Smooth muscle cell (in vitro differentiated cells): Measurements from ENCODE around the gene TRDMT1. TPM values are rescaled to one million over a fixed set of nuclear protein-coding genes. Genes with fewer than 3 reads are reported as not detected.

ENCODE experiments used
- DNase-seq: peaks from one replicate; lab custom pipeline; 2025; ENCODE audit not compliant: unreplicated experiment; lab: John Stamatoyannopoulos, UW
- H2AFZ ChIP-seq: fragments of 200-600 bp; sonication (generic); 2 replicates; pipeline ENCODE4 v1.6.0; 2016; ENCODE audit warnings: antibody characterized with exemption, low read depth, mild to moderate bottlenecking
- H3F3A ChIP-seq: fragments of 200-600 bp; sonication (generic); 2 replicates; pipeline ENCODE4 v1.6.0; 2017; ENCODE audit warnings: antibody characterized with exemption, low read depth
- H3K27ac ChIP-seq: fragments of 200-600 bp; sonication (generic); 2 replicates; pipeline ENCODE4 v1.5.1; 2016; ENCODE audit warnings: low read depth, mild to moderate bottlenecking
- H3K27me3 ChIP-seq: fragments of 200-600 bp; sonication (generic); 2 replicates; pipeline ENCODE4 v1.6.1; 2016; ENCODE audit warnings: low read depth, mild to moderate bottlenecking
- H3K36me3 ChIP-seq: fragments of 200-600 bp; sonication (generic); 2 replicates; pipeline ENCODE4 v1.5.1; 2016; ENCODE audit warnings: low read depth
- H3K4me1 ChIP-seq: fragments of 200-600 bp; sonication (generic); 2 replicates; pipeline ENCODE4 v1.5.1; 2016; ENCODE audit warnings: low read depth
- H3K4me2 ChIP-seq: fragments of 200-600 bp; sonication (generic); 2 replicates; pipeline ENCODE4 v1.6.0; 2016; ENCODE audit warnings: mild to moderate bottlenecking
- H3K4me3 ChIP-seq: fragments of 200-600 bp; sonication (generic); 2 replicates; pipeline ENCODE4 v1.5.1; 2016; ENCODE audit warnings: mild to moderate bottlenecking
- H3K79me2 ChIP-seq: fragments of 200-600 bp; sonication (generic); 2 replicates; pipeline ENCODE4 v1.6.0; 2016; ENCODE audit warnings: low read depth, mild to moderate bottlenecking
- H3K9ac ChIP-seq: fragments of 200-600 bp; sonication (generic); 2 replicates; pipeline ENCODE4 v1.6.0; 2016; ENCODE audit warnings: low read depth
- H3K9me3 ChIP-seq: fragments of 200-600 bp; sonication (generic); replicated peaks from 2 replicates; pipeline ENCODE4 v1.5.1; 2016; ENCODE audit warnings: low read depth
- H4K20me1 ChIP-seq: fragments of 200-600 bp; sonication (generic); 2 replicates; pipeline ENCODE4 v1.6.0; 2016; ENCODE audit warnings: low read depth
- WGBS: methylation state at CpG from one replicate; pipeline ENCODE4 v1.1.7; 2016; ENCODE audit warnings: low lambda C conversion rate; 5-methylcytosine and 5-hydroxymethylcytosine counted together
- polyA plus RNA-seq: library from polyadenylated mRNA; unstranded; fragments of >200 nt; fragmentation: Nextera tagmentation; extraction: Ambion mirVana; gene quantifications from 2 replicates; pipeline ENCODE4 v1.2.1, GENCODE V29; 2016
- total RNA-seq: library from RNA; depleted of rRNA; stranded (reverse); fragments of >200 nt; gene quantifications from 2 replicates; pipeline ENCODE4 v1.2.3, GENCODE V29; 2014
- TF ChIP-seq, protein P1 (sequence below): fragments of 200-600 bp; sonication (generic); IDR thresholded peaks from 2 replicates; pipeline ENCODE4 v1.5.1; 2017; ENCODE audit warnings: borderline replicate concordance, mild to moderate bottlenecking, antibody characterized with exemption; ENCODE audit not compliant: insufficient read depth, poor library complexity, severe bottlenecking

TRDMT1 gene
- total and polyA plus RNA-seq, 2 experiments from 2014 or later = 2.5 to 7.3 TPM

DNA sequence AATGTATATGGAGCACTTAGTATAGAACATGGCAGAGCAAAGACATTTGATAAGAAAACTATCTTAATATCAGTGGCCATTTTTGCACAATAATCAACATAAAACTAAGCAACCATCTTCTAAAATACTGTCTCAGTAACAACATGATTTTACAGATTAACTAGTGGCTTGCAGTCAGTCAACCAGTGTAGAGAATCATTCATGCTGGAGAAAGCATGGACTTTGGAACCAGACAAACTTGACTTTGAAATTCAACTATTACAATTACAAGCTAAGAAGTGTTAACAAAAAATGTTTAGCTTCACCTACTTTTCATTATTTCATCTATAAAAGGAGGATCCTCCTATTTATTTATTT, 99.6 kb downstream of the TRDMT1 start:
- H2AFZ ChIP-seq = no peak overlapping the region
- peaks cover 4% of the 10 kb centered on the region for H3F3A ChIP-seq
- TF ChIP-seq, protein P1, sequence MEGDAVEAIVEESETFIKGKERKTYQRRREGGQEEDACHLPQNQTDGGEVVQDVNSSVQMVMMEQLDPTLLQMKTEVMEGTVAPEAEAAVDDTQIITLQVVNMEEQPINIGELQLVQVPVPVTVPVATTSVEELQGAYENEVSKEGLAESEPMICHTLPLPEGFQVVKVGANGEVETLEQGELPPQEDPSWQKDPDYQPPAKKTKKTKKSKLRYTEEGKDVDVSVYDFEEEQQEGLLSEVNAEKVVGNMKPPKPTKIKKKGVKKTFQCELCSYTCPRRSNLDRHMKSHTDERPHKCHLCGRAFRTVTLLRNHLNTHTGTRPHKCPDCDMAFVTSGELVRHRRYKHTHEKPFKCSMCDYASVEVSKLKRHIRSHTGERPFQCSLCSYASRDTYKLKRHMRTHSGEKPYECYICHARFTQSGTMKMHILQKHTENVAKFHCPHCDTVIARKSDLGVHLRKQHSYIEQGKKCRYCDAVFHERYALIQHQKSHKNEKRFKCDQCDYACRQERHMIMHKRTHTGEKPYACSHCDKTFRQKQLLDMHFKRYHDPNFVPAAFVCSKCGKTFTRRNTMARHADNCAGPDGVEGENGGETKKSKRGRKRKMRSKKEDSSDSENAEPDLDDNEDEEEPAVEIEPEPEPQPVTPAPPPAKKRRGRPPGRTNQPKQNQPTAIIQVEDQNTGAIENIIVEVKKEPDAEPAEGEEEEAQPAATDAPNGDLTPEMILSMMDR = no peak
- no peaks in the 10 kb centered on the region for H3K79me2 ChIP-seq
- H3K27ac ChIP-seq = peak overlapping the region; percentile 86
- no peak overlapping the region for H3K4me2 ChIP-seq
- no peak overlapping the region for H3K4me3 ChIP-seq
- DNase-seq = no peak
- H3K9ac ChIP-seq = peak overlapping the region; percentile 14
- peaks cover 7% of the 10 kb centered on the region for H3K4me1 ChIP-seq
- H3K27me3 ChIP-seq = no peaks in the 10 kb centered on the region
- H4K20me1 ChIP-seq = no peaks in the 10 kb centered on the region
- peaks cover 5% of the 10 kb centered on the region for H3K36me3 ChIP-seq
- H3K9me3 ChIP-seq = no peaks in the 10 kb centered on the region

DNA sequence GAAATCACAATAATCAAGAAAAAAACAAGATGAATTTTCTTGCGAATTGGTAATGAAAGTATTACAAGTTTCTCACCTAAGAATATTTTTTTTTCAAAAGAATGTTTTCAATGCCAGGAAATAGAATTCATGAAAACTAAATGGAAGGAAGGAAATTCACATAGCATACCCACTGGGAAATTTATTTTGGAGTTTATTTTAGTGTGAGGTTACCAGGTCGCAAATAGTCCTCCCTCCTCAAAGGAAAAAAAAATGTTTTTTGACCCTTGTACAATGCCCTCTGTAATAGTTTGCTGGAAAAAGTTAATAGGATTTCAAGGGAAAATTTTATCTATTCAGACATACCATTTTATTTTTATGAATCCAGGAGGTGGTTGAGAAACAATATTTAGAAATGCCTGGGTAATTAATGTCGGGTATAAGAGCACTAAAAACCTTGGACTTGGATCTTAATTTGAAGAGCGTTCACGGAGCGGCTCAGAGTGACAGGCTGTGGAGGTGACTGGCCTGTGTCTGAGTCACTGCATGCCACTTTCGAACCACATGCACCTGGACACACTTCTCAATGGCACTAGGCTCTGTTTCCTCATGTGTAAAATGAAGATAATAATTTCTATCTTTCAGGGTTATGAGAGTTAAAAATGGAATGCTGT, 100.1 kb downstream of the TRDMT1 start:
- Histone ChIP-seq H3K4me2 (peak overlapping the region; percentile 71), H3K27ac (peak overlapping the region; percentile 86), H3K27me3 (no peaks in the 10 kb centered on the region), H2AFZ (no peak overlapping the region), H3K79me2 (no peaks in the 10 kb centered on the region), H3K4me1 (peaks cover 7% of the 10 kb centered on the region), H3F3A (peaks cover 4% of the 10 kb centered on the region), H3K9me3 (no peaks in the 10 kb centered on the region), H3K36me3 (peaks cover 7% of the 10 kb centered on the region), H4K20me1 (no peaks in the 10 kb centered on the region), H3K4me3 (no peak overlapping the region), H3K9ac (peak overlapping the region; percentile 14)
- WGBS = 77% methylated on average over 7 of the region's 7 CpGs
- DNase-seq = no peak
- TF ChIP-seq, protein P1 = no peak

DNA sequence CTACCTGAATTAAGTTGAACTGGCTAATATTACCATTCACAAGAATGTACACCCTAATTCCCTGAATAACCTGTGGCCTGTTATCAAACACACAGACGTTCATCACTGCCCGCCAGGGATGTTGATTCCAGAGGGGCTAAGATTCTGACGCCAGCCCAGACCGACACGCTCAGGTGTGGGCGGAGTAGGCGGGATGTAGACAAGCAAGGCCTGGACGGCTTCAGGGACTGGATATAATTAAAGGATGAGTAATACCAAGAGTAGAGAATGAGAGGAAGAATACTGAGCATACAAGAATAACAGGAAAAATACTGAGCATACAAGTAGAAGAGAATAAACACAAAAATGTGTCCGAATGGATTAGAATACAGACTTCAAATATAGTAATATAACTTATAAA, 100.9 kb downstream of the TRDMT1 start:
- no peak for DNase-seq
- Histone ChIP-seq H2AFZ (peak overlapping the region; percentile 22), H3K4me2 (peak overlapping the region; percentile 71), H3K36me3 (peaks cover 11% of the 10 kb centered on the region), H3K27ac (peak overlapping the region; percentile 86), H4K20me1 (no peaks in the 10 kb centered on the region), H3F3A (peaks cover 4% of the 10 kb centered on the region), H3K9ac (peak overlapping the region; percentile 14), H3K4me3 (no peak overlapping the region), H3K9me3 (no peaks in the 10 kb centered on the region), H3K27me3 (no peaks in the 10 kb centered on the region), H3K4me1 (peaks cover 7% of the 10 kb centered on the region), H3K79me2 (no peaks in the 10 kb centered on the region)
- TF ChIP-seq, protein P1 = no peak
- 38% methylated on average over 9 of the region's 9 CpGs for WGBS

DNA sequence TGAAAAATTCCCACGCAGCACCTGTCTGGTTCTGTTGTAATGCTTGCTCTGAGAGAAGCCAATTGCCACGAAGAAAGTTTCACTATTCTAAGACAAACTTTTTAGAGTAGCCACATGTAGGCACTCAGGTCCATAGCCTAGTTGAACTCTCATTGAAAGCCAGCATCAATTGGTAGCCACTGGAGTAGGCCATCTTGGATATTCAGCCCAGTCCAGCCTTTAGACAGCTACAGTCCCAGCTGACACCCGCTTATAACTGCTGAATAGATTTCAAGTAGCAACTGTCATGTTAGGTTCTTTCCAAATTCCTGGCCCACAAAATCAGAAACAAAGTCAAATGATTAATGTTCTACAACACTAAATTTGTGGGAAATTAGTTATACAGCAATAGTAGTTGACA, 103.5 kb downstream of the TRDMT1 start:
- H3K9me3 ChIP-seq = peaks cover 10% of the 10 kb centered on the region
- peaks cover 14% of the 10 kb centered on the region for H3F3A ChIP-seq
- H3K4me2 ChIP-seq = no peak overlapping the region
- H3K4me1 ChIP-seq = peaks cover 7% of the 10 kb centered on the region
- no peaks in the 10 kb centered on the region for H3K27me3 ChIP-seq
- TF ChIP-seq, protein P1 = no peak
- no peak for DNase-seq
- no peak overlapping the region for H3K27ac ChIP-seq
- no peaks in the 10 kb centered on the region for H4K20me1 ChIP-seq
- WGBS = 94% methylated on average over 3 of the region's 3 CpGs
- no peak overlapping the region for H3K9ac ChIP-seq
- H2AFZ ChIP-seq = no peak overlapping the region
- no peak overlapping the region for H3K4me3 ChIP-seq
- H3K79me2 ChIP-seq = no peaks in the 10 kb centered on the region
- H3K36me3 ChIP-seq = peaks cover 16% of the 10 kb centered on the region
